H1 (cell line): ENCODE data around the gene EOLA1. TPM values are rescaled to one million over a fixed set of nuclear protein-coding genes. Genes with fewer than 3 reads are reported as not detected.

ENCODE experiments used
- CTCF ChIA-PET: fragments of 300-600 bp; sonication (Branson Sonifier 250); formaldehyde crosslinking; loops from one replicate; lab custom pipeline; 2021; ENCODE audit not compliant: partially characterized antibody; lab: Charles Lee
- POLR2A ChIA-PET: fragments of 300-600 bp; sonication (Branson Sonifier 250); formaldehyde crosslinking; loops from one replicate; lab custom pipeline; 2021; ENCODE audit warnings: inconsistent platforms; ENCODE audit not compliant: partially characterized antibody; lab: Charles Lee
- DNase-seq, 2 experiments: peaks; one replicate each; pipeline versions ENCODE4 v3.0.0 to v3.0.0-alpha.2; 2010 to 2022; ENCODE audit warnings: low spot score in 2 of 2, low read depth in 1 of 2, mixed read lengths in 1 of 2
- FAIRE-seq: peaks from 2 replicates; lab custom pipeline; 2011; peaks lifted over from hg19 to GRCh38; lab: Jason Lieb, UNC
- H2AFZ ChIP-seq: 2 replicates; pipeline ENCODE4 v1.8.1; 2012; ENCODE audit warnings: low read length, inconsistent platforms
- H2AK5ac ChIP-seq: 2 replicates; pipeline ENCODE4 v1.6.1; 2013; ENCODE audit warnings: low read depth, low read length
- H2BK120ac ChIP-seq: replicated peaks from 2 replicates; pipeline ENCODE3; 2013; ENCODE audit warnings: low read depth, low read length, inconsistent platforms
- H2BK12ac ChIP-seq: 2 replicates; pipeline ENCODE4 v1.6.1; 2013; ENCODE audit warnings: low read depth, low read length
- H2BK15ac ChIP-seq: 2 replicates; pipeline ENCODE4 v1.6.1; 2013; ENCODE audit warnings: low read length
- H2BK20ac ChIP-seq: 2 replicates; pipeline ENCODE4 v1.6.1; 2013; ENCODE audit warnings: low read length
- H2BK5ac ChIP-seq: 2 replicates; pipeline ENCODE4 v1.6.1; 2013; ENCODE audit warnings: low read depth, low read length
- H3K14ac ChIP-seq: 2 replicates; pipeline ENCODE4 v1.6.1; 2013; ENCODE audit warnings: inconsistent platforms; ENCODE audit not compliant: insufficient read length
- H3K18ac ChIP-seq: 2 replicates; pipeline ENCODE4 v1.6.1; 2013; ENCODE audit warnings: low read length; ENCODE audit errors: extremely low read depth
- H3K23ac ChIP-seq: 2 replicates; pipeline ENCODE4 v1.6.1; 2013; ENCODE audit warnings: inconsistent platforms; ENCODE audit not compliant: insufficient read length
- H3K23me2 ChIP-seq: 2 replicates; pipeline ENCODE4 v1.6.1; 2013; ENCODE audit warnings: low read depth, low read length
- H3K27ac ChIP-seq: 2 replicates; pipeline ENCODE4 v1.6.1; 2011; ENCODE audit warnings: low read depth, low read length, inconsistent platforms
- H3K27me3 ChIP-seq, 4 experiments: replicated peaks in 1 of 4; 1 replicate in 1 of 4; 2 replicates in 3 of 4; pipeline versions ENCODE4 v1.6.1 to v1.8.1; 2011 to 2013; ENCODE audit warnings: low read length in 3 of 4, mild to moderate bottlenecking in 3 of 4, inconsistent platforms in 2 of 4, mixed read lengths in 2 of 4, moderate library complexity in 1 of 4; ENCODE audit not compliant: control insufficient read depth in 3 of 4, insufficient read depth in 3 of 4; ENCODE audit errors: extremely low read depth in 1 of 4
- H3K36me3 ChIP-seq, 4 experiments: 2 replicates each; pipeline versions ENCODE4 v1.6.1 to v1.8.1; 2011 to 2013; ENCODE audit warnings: mild to moderate bottlenecking in 4 of 4, low read length in 3 of 4, moderate library complexity in 2 of 4, control low read depth in 1 of 4, inconsistent platforms in 1 of 4; ENCODE audit not compliant: insufficient read depth in 4 of 4, control insufficient read depth in 2 of 4
- H3K4ac ChIP-seq: replicated peaks from 2 replicates; pipeline ENCODE3; 2013; ENCODE audit warnings: low read length, low read depth, mixed read lengths, inconsistent platforms; ENCODE audit not compliant: insufficient read length
- H3K4me1 ChIP-seq, 4 experiments: replicated peaks in 1 of 4; 1 replicate in 1 of 4; 2 replicates in 3 of 4; pipeline versions ENCODE4 v1.6.1 to v1.8.1; 2011 to 2013; ENCODE audit warnings: low read length in 3 of 4, inconsistent platforms in 2 of 4, mixed read lengths in 1 of 4; ENCODE audit not compliant: insufficient read depth in 4 of 4, control insufficient read depth in 3 of 4
- H3K4me2 ChIP-seq, 2 experiments: 2 replicates each; pipeline versions ENCODE4 v1.6.1 to v1.8.1; 2011 to 2013; ENCODE audit warnings: low read depth in 2 of 2, low read length in 2 of 2, control low read depth in 1 of 2, inconsistent platforms in 1 of 2, mild to moderate bottlenecking in 1 of 2; ENCODE audit not compliant: insufficient read depth in 1 of 2
- H3K4me3 ChIP-seq, 4 experiments: fragments of 200-600, 300-600 bp in 1 of 4; sonication (generic), shearing (Covaris generic), sonication (Bioruptor Twin) in 1 of 4; 2 replicates each; pipeline versions ENCODE4 v1.5.1 to v1.8.1; 2011 to 2016; ENCODE audit warnings: low read length in 4 of 4, low read depth in 3 of 4, control low read depth in 2 of 4, inconsistent platforms in 2 of 4, mild to moderate bottlenecking in 2 of 4, mixed read lengths in 1 of 4, moderate library complexity in 1 of 4; ENCODE audit not compliant: insufficient read depth in 2 of 4; ENCODE audit errors: extremely low read depth in 1 of 4
- H3K56ac ChIP-seq: replicated peaks from 2 replicates; pipeline ENCODE3; 2013; ENCODE audit warnings: low read depth, mild to moderate bottlenecking, mixed read lengths, low read length, inconsistent platforms; ENCODE audit not compliant: insufficient read length
- H3K79me1 ChIP-seq: 2 replicates; pipeline ENCODE4 v1.6.1; 2013; ENCODE audit warnings: low read depth, low read length, control low read depth
- H3K79me2 ChIP-seq, 2 experiments: 2 replicates each; pipeline versions ENCODE4 v1.6.1 to v1.8.1; 2012 to 2013; ENCODE audit warnings: low read length in 2 of 2, mild to moderate bottlenecking in 2 of 2, inconsistent platforms in 1 of 2; ENCODE audit not compliant: insufficient read depth in 2 of 2, control insufficient read depth in 1 of 2
- H3K9ac ChIP-seq, 4 experiments: replicated peaks in 1 of 4; 1 replicate in 1 of 4; 2 replicates in 3 of 4; pipeline versions ENCODE4 v1.6.1 to v1.8.1; 2011 to 2013; ENCODE audit warnings: low read depth in 3 of 4, low read length in 3 of 4, control low read depth in 2 of 4, mild to moderate bottlenecking in 2 of 4, moderate library complexity in 2 of 4, inconsistent platforms in 1 of 4; ENCODE audit errors: extremely low read depth in 1 of 4
- H3K9me3 ChIP-seq, 2 experiments: 2 replicates each; pipeline versions ENCODE4 v1.6.1 to v1.8.1; 2012 to 2013; ENCODE audit warnings: mild to moderate bottlenecking in 2 of 2, moderate library complexity in 2 of 2, control low read depth in 1 of 2, inconsistent platforms in 1 of 2, low read depth in 1 of 2, low read length in 1 of 2, mixed read lengths in 1 of 2; ENCODE audit not compliant: insufficient read depth in 2 of 2
- H4K20me1 ChIP-seq, 2 experiments: replicated peaks in 1 of 2; 2 replicates each; pipeline versions ENCODE3 to v1.8.1; 2011 to 2013; ENCODE audit warnings: inconsistent platforms in 2 of 2, low read length in 2 of 2, mild to moderate bottlenecking in 1 of 2; ENCODE audit not compliant: insufficient read depth in 2 of 2, control insufficient read depth in 1 of 2
- H4K5ac ChIP-seq: 2 replicates; pipeline ENCODE4 v1.6.1; 2013; ENCODE audit warnings: low read length, low read depth, mixed read lengths, inconsistent platforms; ENCODE audit not compliant: insufficient read length
- H4K8ac ChIP-seq: 2 replicates; pipeline ENCODE4 v1.8.0; 2013; ENCODE audit warnings: mild to moderate bottlenecking, moderate library complexity, low read length, inconsistent platforms; ENCODE audit not compliant: insufficient read depth; ENCODE audit errors: extremely low read depth
- H4K91ac ChIP-seq: replicated peaks from 2 replicates; pipeline ENCODE3; 2013; ENCODE audit warnings: low read length, mixed read lengths, inconsistent platforms; ENCODE audit not compliant: insufficient read length
- BRCA1 ChIP-seq: IDR thresholded peaks from 2 replicates; pipeline ENCODE4 v1.6.1; 2012; ENCODE audit warnings: low read depth, low read length, improper control_type of control experiment
- CEBPB ChIP-seq: IDR thresholded peaks from 2 replicates; pipeline ENCODE4 v1.6.1; 2012; ENCODE audit warnings: low read depth, low read length
- CREB1 ChIP-seq: IDR thresholded peaks from 2 replicates; pipeline ENCODE4 v1.6.1; 2012; ENCODE audit warnings: inconsistent platforms
- JUN ChIP-seq: IDR thresholded peaks from 2 replicates; pipeline ENCODE4 v1.6.1; 2011; ENCODE audit warnings: low read depth, mild to moderate bottlenecking, improper control_type of control experiment, low read length
- RNF2 ChIP-seq: fragments of 200-900, 300-1000 bp; sonication (generic); IDR thresholded peaks from 2 replicates; pipeline ENCODE4 v1.7.1; 2016; ENCODE audit warnings: borderline replicate concordance, low read depth, mild to moderate bottlenecking, antibody characterized with exemption, low read length; ENCODE audit not compliant: poor library complexity, severe bottlenecking; ENCODE audit errors: missing control alignments
- SP2 ChIP-seq: IDR thresholded peaks from 2 replicates; pipeline ENCODE4 v1.6.1; 2012; ENCODE audit warnings: mild to moderate bottlenecking, low read length, inconsistent platforms
- YY1 ChIP-seq: IDR thresholded peaks from 2 replicates; pipeline ENCODE4 v1.6.1; 2011; ENCODE audit warnings: low read depth, mild to moderate bottlenecking, low read length
- WGBS, 2 experiments: shearing (Covaris generic) in 1 of 2; methylation state at CpG; one replicate each; pipeline versions ENCODE4 v1.1.6 to v1.1.7; 2013 to 2015; ENCODE audit warnings: low lambda C conversion rate in 2 of 2, mixed read lengths in 2 of 2, inconsistent platforms in 1 of 2, low coverage in 1 of 2, missing lambda C conversion rate in 1 of 2; ENCODE audit not compliant: insufficient replicate concordance in 2 of 2, insufficient coverage in 1 of 2, insufficient read length in 1 of 2; ENCODE audit errors: extremely low coverage in 1 of 2, missing lambda C conversion rate in 1 of 2; 5-methylcytosine and 5-hydroxymethylcytosine counted together
- polyA plus RNA-seq, 7 experiments: library from polyadenylated mRNA; depleted of rRNA in 3 of 7; stranded (reverse) in 5 of 7; unstranded in 2 of 7; fragments of >200 nt in 5 of 7; fragments of 200-250 nt in 2 of 7; gene quantifications; 1 replicate in 5 of 7; 2 replicates in 1 of 7; 4 replicates in 1 of 7; pipeline versions ENCODE4 v1.2.1 to v1.2.3, GENCODE V29; 2011 to 2013; ENCODE audit warnings: missing spikeins in 2 of 7, mixed read lengths in 2 of 7
- total RNA-seq: library from RNA; stranded (reverse); fragmentation: NEBNext Ultra II Directional; extraction: Animal tissue kit (Norgen Biotek cat#: 25700); gene quantifications from 2 replicates; pipeline ENCODE4 v1.2.1, GENCODE V29; 2021
- TF ChIP-seq, protein P1 (sequence below): IDR thresholded peaks from 2 replicates; pipeline ENCODE4 v1.6.1; 2012; ENCODE audit warnings: inconsistent platforms

Gene EOLA1
- total and polyA plus RNA-seq, 2 of the 8 experiments (the other 6 are each of a cell fraction or from before 2014, with no cell fraction given), result 5.4 to 7.6 TPM

GRCh38 chrX:149511081-149511480, 29.7 kb upstream of the EOLA1 start:
- DNase-seq (no peak), FAIRE-seq (no peak)
- peaks cover 0 to 3% (median 1%) of the 10 kb centered on the region in 4 experiments; a peak in 3 of 7 replicates for H3K4me1 ChIP-seq
- H4K20me1 ChIP-seq, result no peaks in the 10 kb centered on the region
- no peak overlapping the region for H3K14ac ChIP-seq
- no peak overlapping the region for H2BK120ac ChIP-seq
- no peak overlapping the region for H3K4me3 ChIP-seq
- no peak overlapping the region for H3K27ac ChIP-seq
- ChIA-PET POLR2A (no interaction called here), CTCF (interaction anchor here (1.3 to 2.2 kb wide), 4 partner anchors 10 to 20 kb away, joined by 3 to 13 read pairs (median 9); no protein-coding TSS in a partner anchor)
- no peak overlapping the region for H3K56ac ChIP-seq
- H3K27me3 ChIP-seq, result no peaks in the 10 kb centered on the region; a peak in 1 of 7 replicates
- no peak overlapping the region for H2BK20ac ChIP-seq
- H4K8ac ChIP-seq, result no peak overlapping the region
- no peak overlapping the region for H3K23ac ChIP-seq
- H3K4me2 ChIP-seq, result no peak overlapping the region
- no peak overlapping the region for H2AK5ac ChIP-seq
- H2AFZ ChIP-seq, result no peak overlapping the region
- H3K4ac ChIP-seq, result no peak overlapping the region
- no peak overlapping the region for H3K18ac ChIP-seq
- TF ChIP-seq YY1 (no peak), JUN (no peak), CREB1 (no peak), CEBPB (no peak), BRCA1 (no peak), RNF2 (no peak), SP2 (no peak)
- TF ChIP-seq, protein P1, sequence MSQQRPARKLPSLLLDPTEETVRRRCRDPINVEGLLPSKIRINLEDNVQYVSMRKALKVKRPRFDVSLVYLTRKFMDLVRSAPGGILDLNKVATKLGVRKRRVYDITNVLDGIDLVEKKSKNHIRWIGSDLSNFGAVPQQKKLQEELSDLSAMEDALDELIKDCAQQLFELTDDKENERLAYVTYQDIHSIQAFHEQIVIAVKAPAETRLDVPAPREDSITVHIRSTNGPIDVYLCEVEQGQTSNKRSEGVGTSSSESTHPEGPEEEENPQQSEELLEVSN, result no peak
- H3K9me3 ChIP-seq, result no peaks in the 10 kb centered on the region
- no peak overlapping the region for H2BK15ac ChIP-seq
- H3K36me3 ChIP-seq, result no peaks in the 10 kb centered on the region
- no peaks in the 10 kb centered on the region for H3K79me1 ChIP-seq
- no peak overlapping the region for H4K91ac ChIP-seq
- H3K9ac ChIP-seq, result no peak overlapping the region
- H3K79me2 ChIP-seq, result no peaks in the 10 kb centered on the region
- no peak overlapping the region for H2BK12ac ChIP-seq
- 96% methylated on average over 5 of the region's 5 CpGs; no CpG with 5 or more reads in 1 of the 2 experiments for WGBS, 2 experiments
- no peaks in the 10 kb centered on the region for H3K23me2 ChIP-seq
- H4K5ac ChIP-seq, result no peak overlapping the region
- no peak overlapping the region for H2BK5ac ChIP-seq
